ENCODE results near the gene PIK3AP1. TPM values are rescaled to one million over a fixed set of nuclear protein-coding genes. Genes with fewer than 3 reads are reported as not detected.

Gene PIK3AP1
- total RNA-seq, 1 experiment from 2014 or later, result 1.7 TPM

- Histone ChIP-seq H3K9ac (ENCODE audit: extremely low read depth, insufficient read length, low read length) (no peak overlapping the region), H2BK15ac (ENCODE audit: low read depth, low read length) (no peak overlapping the region), H3K27me3 (ENCODE audit: insufficient read depth, low read length) (no peaks in the 10 kb centered on the region), H2BK120ac (ENCODE audit: low read depth, low read length, poor library complexity, severe bottlenecking) (no peak overlapping the region), H4K8ac (replicated peaks; ENCODE audit: insufficient read length, low read depth, low read length) (no peak overlapping the region), H3K9me3 (ENCODE audit: control insufficient read depth, low read depth, low read length) (no peaks in the 10 kb centered on the region), H2BK5ac (ENCODE audit: insufficient read length, low read length) (no peak overlapping the region), H3K4me1 (ENCODE audit: insufficient read depth, low read length) (no peaks in the 10 kb centered on the region), H2AFZ (ENCODE audit: low read length) (no peak overlapping the region), H3K23ac (ENCODE audit: insufficient read length, low read depth, low read length) (no peak overlapping the region), H3K56ac (ENCODE audit: insufficient read length, low read depth, low read length) (no peak overlapping the region), H3K79me1 (ENCODE audit: insufficient read depth, low read depth, low read length, poor library complexity, severe bottlenecking) (peaks cover 4% of the 10 kb centered on the region), H2AK5ac (ENCODE audit: insufficient read length, low read length) (no peak overlapping the region), H4K91ac (ENCODE audit: insufficient read length, low read depth, low read length) (no peak overlapping the region), H3K27ac (ENCODE audit: insufficient read length, low read depth, low read length) (no peak overlapping the region), H3K4me2 (ENCODE audit: insufficient read depth, insufficient read length, low read length) (no peak overlapping the region), H3T11ph (ENCODE audit: low read length) (no peak overlapping the region), H4K20me1 (ENCODE audit: control insufficient read depth, insufficient read depth, insufficient read length) (no peaks in the 10 kb centered on the region), H3K79me2 (ENCODE audit: insufficient read depth, low read length) (peaks cover 26% of the 10 kb centered on the region; the same call in 1 of the 2 replicates), H3K14ac (ENCODE audit: insufficient read depth, low read length) (no peak overlapping the region), H2BK12ac (ENCODE audit: insufficient read length, low read depth, low read length) (no peak overlapping the region), H3K4ac (ENCODE audit: low read depth, low read length) (no peak overlapping the region), H2BK20ac (ENCODE audit: low read depth, low read length, poor library complexity, severe bottlenecking) (no peak overlapping the region), H3K23me2 (ENCODE audit: insufficient read length, low read depth, low read length, poor library complexity, severe bottlenecking) (no peaks in the 10 kb centered on the region), H3K18ac (ENCODE audit: insufficient read length, low read depth, low read length) (no peak overlapping the region), H4K5ac (ENCODE audit: insufficient read length, low read depth, low read length) (no peak overlapping the region)
- Mint-ChIP-seq H3K4me3 (no peak overlapping the region), H3K4me1 (peaks cover 26 to 30% of the 10 kb centered on the region in 2 experiments), H3K27ac (no peak overlapping the region), H3K27me3 (ENCODE audit: low read depth) (no peaks in the 10 kb centered on the region), H3K36me3 (ENCODE audit: insufficient read depth in 1 of 3, low read depth in 3 of 3) (peaks cover 9 to 21% (median 20%) of the 10 kb centered on the region in 3 experiments; a peak in 6 of 7 replicates), H3K9me3 (no peaks in the 10 kb centered on the region)
- no CpG with 5 or more reads among the region's 1 CpG for WGBS (ENCODE audit: extremely low coverage, insufficient read length, low lambda C conversion rate)
- no peak for DNase-seq
- no peak for TF ChIP-seq CTCF (conservative IDR thresholded peaks at IDR 0.05)
Observed at GRCh38 chr10:96577069-96577468, 143.2 kb downstream of the PIK3AP1 start.

Measured in H9 (cell line).